Measurements from ENCODE around the gene JMY.
A peak's percentile ranks its signal among the peaks of the same experiment; 100 is the strongest.

GRCh38 chr5:79236970-79237739, 1.2 kb downstream of the JMY start:
- TF ChIP-seq CREB1 (IDR thresholded peaks at IDR 0.05) (0 out of 2 replicates have a peak, but pooled peaks have one; percentile 33), SP1 (IDR thresholded peaks at IDR 0.05; ENCODE audit: low read depth, low read length) (no peak), TCF12 (IDR thresholded peaks at IDR 0.05; ENCODE audit: low read depth, low read length) (no peak), CTCF (IDR thresholded peaks at IDR 0.05; ENCODE audit: control extremely low read depth in 1 of 3, insufficient read depth in 1 of 3, low read depth in 1 of 3, low read length in 3 of 3) (no peak), EZH2 (IDR thresholded peaks at IDR 0.05; ENCODE audit: low read depth, low read length, severe bottlenecking) (no peak), SAP30 (IDR thresholded peaks at IDR 0.05; ENCODE audit: insufficient read depth, insufficient replicate concordance, low read length) (no peak), KDM1A (IDR thresholded peaks at IDR 0.05; ENCODE audit: borderline replicate concordance, low read length) (no peak), RAD21 (IDR thresholded peaks at IDR 0.05 in 1 of 2, conservative IDR thresholded peaks at IDR 0.05 in 1 of 2; ENCODE audit: low read depth in 2 of 2, low read length in 2 of 2) (no peak), EGR1 (IDR thresholded peaks at IDR 0.05; ENCODE audit: borderline replicate concordance, low read depth, low read length) (no peak), HDAC6 (IDR thresholded peaks at IDR 0.05; ENCODE audit: low read depth, low read length) (no peak), JUN (IDR thresholded peaks at IDR 0.05; ENCODE audit: low read depth, low read length) (no peak), MAX (IDR thresholded peaks at IDR 0.05) (peak; percentile 52), RBBP5 (IDR thresholded peaks at IDR 0.05; ENCODE audit: borderline replicate concordance, low read depth, low read length) (no peak; the same call in 1 of the 2 replicates)
